Osteoblast (primary cell): ENCODE results near the gene ERICH6B. TPM values are rescaled to one million over a fixed set of nuclear protein-coding genes. Genes with fewer than 3 reads are reported as not detected.

Experiments used
- DNase-seq: peaks from one replicate; pipeline ENCODE4 v3.0.0; 2011; ENCODE audit warnings: low spot score, mixed read lengths; ENCODE audit not compliant: insufficient read length; ENCODE audit errors: missing footprints
- H2AFZ ChIP-seq: 2 replicates; pipeline ENCODE4 v1.6.0; 2011; ENCODE audit warnings: mild to moderate bottlenecking, low read length
- H3K27ac ChIP-seq: 2 replicates; pipeline ENCODE4 v1.5.1; 2011; ENCODE audit warnings: mild to moderate bottlenecking, low read depth, low read length, moderate library complexity
- H3K27me3 ChIP-seq: 2 replicates; pipeline ENCODE4 v1.6.0; 2012; ENCODE audit warnings: mild to moderate bottlenecking, control low read depth, inconsistent platforms, low read length, moderate library complexity; ENCODE audit not compliant: insufficient read depth
- H3K36me3 ChIP-seq: 2 replicates; pipeline ENCODE4 v1.5.1; 2011; ENCODE audit warnings: mild to moderate bottlenecking, low read length, control low read depth, moderate library complexity; ENCODE audit not compliant: insufficient read depth
- H3K4me1 ChIP-seq: 2 replicates; pipeline ENCODE4 v1.5.1; 2011; ENCODE audit warnings: mild to moderate bottlenecking, low read length, control low read depth, moderate library complexity; ENCODE audit not compliant: insufficient read depth
- H3K4me2 ChIP-seq: 2 replicates; pipeline ENCODE4 v1.6.0; 2011; ENCODE audit warnings: mild to moderate bottlenecking, low read length; ENCODE audit not compliant: insufficient read depth
- H3K4me3 ChIP-seq: fragments of 200-600 bp; sonication (generic); 3 replicates; pipeline ENCODE4 v1.5.1; 2012; ENCODE audit warnings: mild to moderate bottlenecking, low read length, inconsistent platforms; ENCODE audit not compliant: insufficient read depth
- H3K79me2 ChIP-seq: 2 replicates; pipeline ENCODE4 v1.6.0; 2012; ENCODE audit warnings: mild to moderate bottlenecking, low read length, control low read depth, inconsistent platforms; ENCODE audit not compliant: insufficient read depth
- H3K9me3 ChIP-seq: 2 replicates; pipeline ENCODE4 v1.5.1; 2011; ENCODE audit warnings: low read depth, low read length, control low read depth
- H4K20me1 ChIP-seq: 2 replicates; pipeline ENCODE4 v1.6.0; 2012; ENCODE audit warnings: mild to moderate bottlenecking, low read length, control low read depth; ENCODE audit not compliant: insufficient read depth
- CTCF ChIP-seq: IDR thresholded peaks from 2 replicates; pipeline ENCODE4 v1.5.1; 2011; ENCODE audit warnings: mild to moderate bottlenecking, low read depth, low read length, moderate library complexity; ENCODE audit errors: extremely low read depth
- total RNA-seq: library from RNA; depleted of rRNA; stranded (reverse); fragments of >200 nt; gene quantifications from 2 replicates; pipeline ENCODE4 v1.2.3, GENCODE V29; 2012

Gene ERICH6B
- total RNA-seq, 1 donor = not detected

- TF ChIP-seq CTCF = no peak
- H3K4me3 ChIP-seq = no peak overlapping the region
Measured at GRCh38 chr13:45604892-45605291, 10.6 kb downstream of the ERICH6B start.

GRCh38 chr13:45603338-45603737 lies 12.2 kb downstream of the ERICH6B start:
- Histone ChIP-seq H3K9me3 (no peaks in the 10 kb centered on the region), H3K4me1 (no peaks in the 10 kb centered on the region), H2AFZ (no peak overlapping the region), H3K79me2 (no peaks in the 10 kb centered on the region), H4K20me1 (no peaks in the 10 kb centered on the region), H3K27me3 (peaks cover 23% of the 10 kb centered on the region), H3K27ac (no peak overlapping the region), H3K4me2 (no peak overlapping the region), H3K4me3 (no peak overlapping the region), H3K36me3 (no peaks in the 10 kb centered on the region)
- no peak for TF ChIP-seq CTCF
- DNase-seq = no peak

More at GRCh38 chr13:45604892-45605291, 10.6 kb downstream of the ERICH6B start:
- Histone ChIP-seq H3K9me3 (no peaks in the 10 kb centered on the region), H2AFZ (no peak overlapping the region), H3K36me3 (no peaks in the 10 kb centered on the region), H3K79me2 (no peaks in the 10 kb centered on the region), H3K4me2 (no peak overlapping the region), H3K4me1 (no peaks in the 10 kb centered on the region), H3K27ac (no peak overlapping the region), H3K27me3 (peaks cover 20% of the 10 kb centered on the region), H4K20me1 (no peaks in the 10 kb centered on the region)
- DNase-seq = no peak

- no peak for DNase-seq
- Histone ChIP-seq H3K27me3 (peaks cover 22% of the 10 kb centered on the region), H3K27ac (no peak overlapping the region), H3K9me3 (no peaks in the 10 kb centered on the region), H4K20me1 (no peaks in the 10 kb centered on the region), H3K4me2 (no peak overlapping the region), H2AFZ (no peak overlapping the region), H3K79me2 (no peaks in the 10 kb centered on the region), H3K36me3 (no peaks in the 10 kb centered on the region), H3K4me3 (no peak overlapping the region), H3K4me1 (no peaks in the 10 kb centered on the region)
- no peak for TF ChIP-seq CTCF
Measured at GRCh38 chr13:45602183-45603170, 13.1 kb downstream of the ERICH6B start.

- Histone ChIP-seq H4K20me1 (no peaks in the 10 kb centered on the region), H3K4me2 (no peak overlapping the region), H3K27ac (no peak overlapping the region), H3K9me3 (no peaks in the 10 kb centered on the region), H3K36me3 (no peaks in the 10 kb centered on the region), H3K4me3 (no peak overlapping the region), H3K4me1 (no peaks in the 10 kb centered on the region), H3K27me3 (peaks cover 15% of the 10 kb centered on the region), H2AFZ (no peak overlapping the region), H3K79me2 (no peaks in the 10 kb centered on the region)
- DNase-seq = no peak
- TF ChIP-seq CTCF = no peak
Measured at GRCh38 chr13:45601680-45602079, 13.9 kb downstream of the ERICH6B start.
